HG03060 (cell line): ENCODE data around the gene SAMD1.
"Not testable (repeated sequence)": the region's sequence is repeated elsewhere in the genome, so short reads cannot be mapped to it uniquely, and the experiment has no call there.

Source experiments
- ATAC-seq: cut with Tn5 transposase; IDR thresholded peaks from one replicate; pipeline ENCODE4 v1.9.1; 2021; ENCODE audit warnings: low read depth, moderate number of reproducible peaks; ENCODE audit not compliant: unreplicated experiment

SAMD1 gene

DNA sequence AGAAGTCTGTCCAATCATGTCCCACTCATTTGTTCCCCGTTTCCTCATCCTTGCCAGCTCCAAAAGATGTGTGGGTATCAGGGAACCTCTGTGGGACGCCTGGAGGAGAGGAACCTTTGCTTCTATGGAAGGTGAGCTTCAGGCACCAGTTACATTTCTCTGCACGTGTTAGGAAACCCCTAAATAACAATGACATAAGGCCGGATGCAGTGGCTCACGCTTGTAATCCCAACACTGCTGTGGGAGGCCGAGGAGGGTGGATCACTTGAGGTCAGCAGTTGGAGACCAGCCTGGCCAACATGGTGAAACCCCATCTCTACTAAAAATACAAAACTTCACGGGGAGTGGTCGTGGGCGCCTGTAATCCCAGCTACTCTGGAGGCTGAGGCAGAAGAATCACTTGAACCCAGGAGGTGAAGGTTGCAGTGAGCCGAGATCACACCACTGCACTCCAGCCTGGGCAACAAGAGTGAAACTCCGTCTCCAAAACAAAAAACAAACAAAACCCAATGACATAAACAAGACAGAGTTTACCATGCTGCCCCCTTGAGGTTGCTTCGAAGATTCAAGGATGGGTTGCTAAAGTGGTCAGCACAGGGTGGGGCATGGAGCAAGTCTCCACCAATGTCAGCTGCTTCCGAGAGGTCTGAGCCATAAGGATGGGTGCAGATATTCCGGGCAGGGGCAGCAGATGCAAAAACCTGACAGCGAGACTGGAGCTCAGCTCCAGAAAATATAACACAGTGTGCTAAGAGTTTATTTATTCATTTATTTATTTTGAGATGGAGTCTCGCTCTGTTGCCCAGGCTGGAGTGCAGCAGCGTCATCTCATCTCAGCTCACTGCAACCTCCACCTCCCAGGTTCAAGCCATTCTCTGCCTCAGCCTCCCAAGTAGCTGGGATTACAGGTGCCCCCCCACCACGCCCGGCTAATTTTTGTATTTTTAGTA lies 47.6 kb downstream of the SAMD1 start:
- ATAC-seq = not testable (repeated sequence)

DNA sequence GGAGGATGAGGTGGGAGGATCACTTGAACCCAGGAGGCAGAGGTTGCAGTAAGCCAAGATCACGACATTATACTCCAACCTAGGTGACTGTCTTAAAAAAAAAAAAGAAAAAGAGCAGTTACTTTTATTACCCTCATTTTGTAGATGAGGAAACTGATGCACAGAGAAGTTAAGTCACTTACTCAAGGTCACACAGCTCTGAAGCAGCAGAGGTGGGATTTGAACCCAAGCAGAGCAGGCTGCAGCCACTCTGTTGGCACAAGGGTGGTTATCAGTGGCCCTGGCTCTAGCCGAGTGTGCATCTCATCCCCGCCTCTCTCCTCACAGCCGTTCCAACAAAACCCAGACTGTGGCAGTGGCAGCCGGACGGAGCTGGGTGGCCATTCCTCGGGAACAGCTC lies 51.4 kb downstream of the SAMD1 start:
- ATAC-seq = no peak
